Measurements from ENCODE around the gene MSX1.

MSX1 gene

GRCh38 chr4:4859799-4860599 is 534 bp downstream of the MSX1 start:
- Histone ChIP-seq H3K27me3 (replicated peaks; ENCODE audit: insufficient read depth, low read length) (peaks cover 35% of the 10 kb centered on the region), H4K20me1 (ENCODE audit: insufficient read depth, low read length) (no peaks in the 10 kb centered on the region), H3K27ac (ENCODE audit: low read length) (no peak overlapping the region), H3K9ac (ENCODE audit: low read length) (peak overlapping the region; percentile 55), H3K9me3 (replicated peaks; ENCODE audit: insufficient read depth, low read length) (no peaks in the 10 kb centered on the region), H3K9me2 (replicated peaks; ENCODE audit: insufficient read depth, low read length) (no peaks in the 10 kb centered on the region), H3K36me3 (replicated peaks; ENCODE audit: insufficient read depth, low read length) (no peaks in the 10 kb centered on the region), H3K4me2 (ENCODE audit: low read depth, low read length) (peak overlapping the region; percentile 86), H3F3A (ENCODE audit: insufficient read depth, low read length) (no peaks in the 10 kb centered on the region), H3K4me3 (ENCODE audit: low read length) (peak overlapping the region; percentile 72), H2AFZ (ENCODE audit: low read length) (peak overlapping the region; percentile 59), H3K79me2 (ENCODE audit: low read length) (no peaks in the 10 kb centered on the region), H3K4me1 (ENCODE audit: low read length) (no peaks in the 10 kb centered on the region)
- TF ChIP-seq EZH2phosphoT487 (IDR thresholded peaks at IDR 0.05; ENCODE audit: low read length) (no peak), EZH2 (optimal IDR thresholded peaks at IDR 0.05; ENCODE audit: low read depth, low read length) (no peak), CTCF (IDR thresholded peaks at IDR 0.05; ENCODE audit: low read length) (no peak)
- peak; percentile 39 for DNase-seq

- no peaks in the 10 kb centered on the region for H4K20me1 ChIP-seq (ENCODE audit: insufficient read depth, low read length)
- peak overlapping the region; percentile 86 for H3K4me2 ChIP-seq (ENCODE audit: low read depth, low read length)
- H3K27me3 ChIP-seq (replicated peaks; ENCODE audit: insufficient read depth, low read length), result peaks cover 34% of the 10 kb centered on the region
- H3K79me2 ChIP-seq (ENCODE audit: low read length), result no peaks in the 10 kb centered on the region
- TF ChIP-seq EZH2 (optimal IDR thresholded peaks at IDR 0.05; ENCODE audit: low read depth, low read length) (no peak), CTCF (IDR thresholded peaks at IDR 0.05; ENCODE audit: low read length) (no peak), EZH2phosphoT487 (IDR thresholded peaks at IDR 0.05; ENCODE audit: low read length) (no peak)
- H3K4me3 ChIP-seq (ENCODE audit: low read length), result peak overlapping the region; percentile 72
- H3K9me2 ChIP-seq (replicated peaks; ENCODE audit: insufficient read depth, low read length), result no peaks in the 10 kb centered on the region
- no peak overlapping the region for H3K27ac ChIP-seq (ENCODE audit: low read length)
- no peaks in the 10 kb centered on the region for H3K4me1 ChIP-seq (ENCODE audit: low read length)
- H3K9me3 ChIP-seq (replicated peaks; ENCODE audit: insufficient read depth, low read length), result no peaks in the 10 kb centered on the region
- no peaks in the 10 kb centered on the region for H3K36me3 ChIP-seq (replicated peaks; ENCODE audit: insufficient read depth, low read length)
- no peaks in the 10 kb centered on the region for H3F3A ChIP-seq (ENCODE audit: insufficient read depth, low read length)
- peak overlapping the region; percentile 59 for H2AFZ ChIP-seq (ENCODE audit: low read length)
- DNase-seq, result peak; percentile 30
- peak overlapping the region; percentile 55; the same call in 1 of the 2 replicates for H3K9ac ChIP-seq (ENCODE audit: low read length)
These were observed 1.3 kb downstream of the MSX1 start for GRCh38 chr4:4860600-4861389.

DNA sequence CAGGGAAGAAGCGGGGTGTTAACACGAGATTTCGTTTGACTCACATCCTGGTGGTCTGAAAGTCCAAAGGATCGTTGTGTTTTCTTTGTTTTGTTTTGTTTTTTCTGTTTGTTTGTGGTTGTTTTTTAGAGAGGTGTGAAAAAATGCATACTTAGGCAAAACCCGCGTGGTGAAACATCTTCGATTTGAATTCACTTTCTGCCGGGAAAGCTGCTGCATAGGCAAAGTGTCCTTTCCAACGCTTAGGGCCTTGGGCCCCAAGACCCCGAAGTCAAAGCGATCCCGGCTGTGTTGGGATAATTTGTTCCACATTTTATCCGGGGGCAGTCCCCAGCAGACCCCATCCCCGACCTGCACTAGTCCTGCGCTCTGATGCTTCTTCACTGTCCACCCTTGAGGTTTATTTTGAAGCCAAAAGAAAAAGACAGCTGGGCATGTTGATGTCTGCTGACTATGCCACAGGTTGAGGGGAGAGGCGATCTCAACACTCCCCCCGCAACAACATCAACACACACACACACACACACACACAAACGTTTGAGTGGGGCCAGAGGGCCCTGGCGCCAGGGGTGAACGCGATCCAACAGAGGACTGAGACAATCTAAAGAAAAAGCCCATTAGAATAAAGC is 2.0 kb downstream of the MSX1 start:
- H3F3A ChIP-seq (ENCODE audit: insufficient read depth, low read length), result no peaks in the 10 kb centered on the region
- H3K36me3 ChIP-seq (replicated peaks; ENCODE audit: insufficient read depth, low read length), result no peaks in the 10 kb centered on the region
- no peak overlapping the region for H3K9ac ChIP-seq (ENCODE audit: low read length)
- H2AFZ ChIP-seq (ENCODE audit: low read length), result no peak overlapping the region
- H3K27me3 ChIP-seq (replicated peaks; ENCODE audit: insufficient read depth, low read length), result peaks cover 33% of the 10 kb centered on the region
- no peaks in the 10 kb centered on the region for H3K9me2 ChIP-seq (replicated peaks; ENCODE audit: insufficient read depth, low read length)
- H3K9me3 ChIP-seq (replicated peaks; ENCODE audit: insufficient read depth, low read length), result no peaks in the 10 kb centered on the region
- H3K79me2 ChIP-seq (ENCODE audit: low read length), result no peaks in the 10 kb centered on the region
- no peak for TF ChIP-seq CTCF (IDR thresholded peaks at IDR 0.05; ENCODE audit: low read length)
- no peak for TF ChIP-seq EZH2phosphoT487 (IDR thresholded peaks at IDR 0.05; ENCODE audit: low read length)
- no peak for TF ChIP-seq EZH2 (optimal IDR thresholded peaks at IDR 0.05; ENCODE audit: low read depth, low read length)
- H3K27ac ChIP-seq (ENCODE audit: low read length), result no peak overlapping the region
- peak overlapping the region; percentile 72; the same call in 1 of the 2 replicates for H3K4me3 ChIP-seq (ENCODE audit: low read length)
- no peak for DNase-seq
- no peaks in the 10 kb centered on the region for H3K4me1 ChIP-seq (ENCODE audit: low read length)
- H4K20me1 ChIP-seq (ENCODE audit: insufficient read depth, low read length), result no peaks in the 10 kb centered on the region
- peak overlapping the region; percentile 86 for H3K4me2 ChIP-seq (ENCODE audit: low read depth, low read length)
